T-helper 1 cell (primary cell): ENCODE data around the gene CDX2.
A peak's percentile ranks its signal among the peaks of the same experiment; 100 is the strongest.
"Not testable (repeated sequence)": the region's sequence is repeated elsewhere in the genome, so short reads cannot be mapped to it uniquely, and the experiment has no call there.

Experiments
- DNase-seq, 5 donors: peaks; one replicate each; pipeline ENCODE4 v3.0.0-alpha.2; 2012 to 2020
- total RNA-seq, 4 donors: gene quantifications; one replicate each; lab custom pipeline; 2026; lab: John Stamatoyannopoulos, UW

CDX2 gene, protein sequence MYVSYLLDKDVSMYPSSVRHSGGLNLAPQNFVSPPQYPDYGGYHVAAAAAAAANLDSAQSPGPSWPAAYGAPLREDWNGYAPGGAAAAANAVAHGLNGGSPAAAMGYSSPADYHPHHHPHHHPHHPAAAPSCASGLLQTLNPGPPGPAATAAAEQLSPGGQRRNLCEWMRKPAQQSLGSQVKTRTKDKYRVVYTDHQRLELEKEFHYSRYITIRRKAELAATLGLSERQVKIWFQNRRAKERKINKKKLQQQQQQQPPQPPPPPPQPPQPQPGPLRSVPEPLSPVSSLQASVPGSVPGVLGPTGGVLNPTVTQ
- 0 reads per million in 4 donors for total RNA-seq

DNA sequence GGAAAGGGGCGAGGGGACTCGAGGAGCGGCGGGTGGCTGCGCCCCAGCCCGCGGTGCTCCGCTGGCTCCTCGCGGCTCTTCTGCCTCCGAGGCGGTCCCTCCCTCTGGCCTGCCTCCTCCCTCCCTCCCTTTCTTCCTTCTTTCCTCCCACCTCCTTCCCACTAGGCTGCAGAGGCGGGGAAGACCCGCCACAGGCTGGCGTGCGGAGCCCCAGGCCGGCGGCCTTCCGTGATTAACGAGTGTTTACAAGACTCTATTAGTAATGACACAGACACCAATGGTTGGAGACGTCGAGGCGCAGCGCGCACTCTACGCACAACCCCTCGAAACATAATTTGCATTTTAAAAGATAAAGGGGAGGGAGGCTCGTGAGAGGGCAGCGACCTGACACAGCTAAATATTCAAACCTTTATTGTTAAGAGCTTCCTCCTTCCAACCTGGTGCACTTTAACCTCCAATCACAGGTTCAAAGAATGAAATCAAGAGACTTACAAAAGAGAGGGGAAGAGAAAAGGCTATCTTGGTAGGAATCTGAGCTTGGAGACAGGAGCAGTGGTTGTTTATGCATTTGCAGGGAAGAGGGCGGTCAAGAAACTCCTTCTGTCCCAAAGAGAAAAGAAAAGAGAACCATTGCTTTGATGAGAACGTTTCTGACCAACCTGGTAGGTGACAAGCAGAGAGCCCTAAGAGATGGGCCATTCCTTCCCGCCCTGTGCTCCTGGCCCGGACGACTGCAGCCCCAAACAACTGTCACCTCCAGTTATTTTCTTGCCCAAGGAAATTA is at the start of gene CDX2:
TSS of gene CDX2 (minus strand) at position 234 of the 784 bp plus-strand sequence. CDS start 309 bp downstream, outside the sequence.
- DNase-seq: no peak

- no peak for DNase-seq
Measured at GRCh38 chr13:28014301-28014700, 45.2 kb upstream of the CDX2 start.

GRCh38 chr13:28013482-28013881 is 44.4 kb upstream of the CDX2 start:
- no peak for DNase-seq

DNA sequence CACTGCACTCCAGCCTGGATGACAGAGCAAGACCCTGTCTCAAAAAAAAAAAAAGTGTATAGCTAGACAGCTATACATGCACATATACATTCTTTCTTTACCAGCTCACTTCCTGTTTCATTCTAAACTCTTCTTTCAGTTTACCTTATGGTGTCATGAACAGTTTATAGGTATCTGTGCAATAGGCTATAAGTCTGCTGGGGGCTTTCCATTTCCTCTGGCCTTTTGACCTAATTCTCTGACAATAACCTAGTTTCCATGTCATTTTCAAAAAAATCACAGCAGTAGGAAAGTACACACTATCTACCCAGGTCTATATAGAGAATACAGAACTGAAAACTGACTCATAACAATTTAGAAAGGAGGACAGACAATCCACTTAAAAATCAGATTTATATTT is 43.8 kb upstream of the CDX2 start:
- DNase-seq: no peak

GRCh38 chr13:28012383-28012782 is 43.3 kb upstream of the CDX2 start:
- DNase-seq: no peak

- no peak for DNase-seq
Measured at GRCh38 chr13:28010046-28010445, 40.9 kb upstream of the CDX2 start.

DNA sequence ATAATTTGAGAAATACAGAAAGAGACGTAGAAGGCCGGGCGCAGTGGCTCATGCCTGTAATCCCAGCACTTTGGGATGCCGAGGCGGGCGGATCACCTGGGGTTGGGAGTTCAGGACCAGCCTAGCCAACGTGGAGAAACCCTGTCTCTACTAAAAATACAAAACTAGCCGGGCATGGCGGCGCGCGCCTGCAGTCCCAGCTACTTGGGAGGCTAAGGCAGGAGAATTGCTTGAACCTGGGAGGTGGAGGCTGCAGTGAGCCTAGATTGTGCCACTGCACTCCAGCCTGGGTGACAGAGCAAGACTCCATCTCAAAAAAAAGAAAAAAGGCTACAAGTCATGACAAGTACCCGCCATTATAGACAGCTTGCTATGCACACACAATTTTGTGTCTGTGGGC is 35.9 kb upstream of the CDX2 start:
- not testable (repeated sequence) for DNase-seq

GRCh38 chr13:28002886-28003698 is 34.0 kb upstream of the CDX2 start:
- no peak for DNase-seq

- no peak for DNase-seq
Measured at GRCh38 chr13:28001837-28002473, 32.8 kb upstream of the CDX2 start.

DNA sequence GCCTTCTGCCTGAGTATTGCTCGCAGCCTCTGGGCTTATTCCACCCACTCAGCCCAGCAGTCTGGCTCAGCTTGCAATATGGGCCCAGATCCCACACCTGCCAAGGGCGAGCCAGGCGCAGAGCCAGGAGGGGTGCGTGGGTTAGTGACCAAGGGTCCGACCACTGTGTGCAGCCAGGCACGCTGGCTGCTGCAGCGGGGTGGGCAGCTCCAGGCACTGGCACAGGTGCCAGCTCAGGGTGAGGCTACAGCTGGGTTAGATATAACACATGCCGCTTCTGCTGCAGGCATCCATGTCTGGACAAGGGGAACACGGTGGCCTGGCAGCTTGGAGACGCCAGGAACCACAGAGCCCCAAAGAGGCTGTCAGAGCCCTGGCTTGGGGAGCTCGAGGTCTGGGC is 31.9 kb upstream of the CDX2 start:
- DNase-seq: no peak

DNA sequence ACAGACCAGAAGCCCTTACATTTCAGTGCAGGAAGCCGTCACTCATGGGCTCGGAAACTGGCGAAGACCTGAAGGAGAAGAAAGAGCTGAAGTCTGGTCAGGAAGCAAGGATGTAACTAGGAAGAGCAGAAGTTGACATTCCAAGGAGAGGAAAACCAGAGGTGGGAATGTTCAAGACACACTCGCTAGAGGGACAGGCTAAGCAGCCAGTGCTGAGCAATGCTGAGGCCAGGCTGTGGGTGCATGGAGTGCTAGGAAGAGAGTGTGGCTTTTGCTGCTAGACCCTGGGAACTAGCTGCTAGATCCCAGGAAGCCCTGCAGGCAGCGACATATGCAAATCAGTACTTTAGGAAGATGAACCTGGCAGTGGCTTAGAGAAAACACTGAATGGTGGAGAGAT is 31.5 kb upstream of the CDX2 start:
- no peak for DNase-seq

DNA sequence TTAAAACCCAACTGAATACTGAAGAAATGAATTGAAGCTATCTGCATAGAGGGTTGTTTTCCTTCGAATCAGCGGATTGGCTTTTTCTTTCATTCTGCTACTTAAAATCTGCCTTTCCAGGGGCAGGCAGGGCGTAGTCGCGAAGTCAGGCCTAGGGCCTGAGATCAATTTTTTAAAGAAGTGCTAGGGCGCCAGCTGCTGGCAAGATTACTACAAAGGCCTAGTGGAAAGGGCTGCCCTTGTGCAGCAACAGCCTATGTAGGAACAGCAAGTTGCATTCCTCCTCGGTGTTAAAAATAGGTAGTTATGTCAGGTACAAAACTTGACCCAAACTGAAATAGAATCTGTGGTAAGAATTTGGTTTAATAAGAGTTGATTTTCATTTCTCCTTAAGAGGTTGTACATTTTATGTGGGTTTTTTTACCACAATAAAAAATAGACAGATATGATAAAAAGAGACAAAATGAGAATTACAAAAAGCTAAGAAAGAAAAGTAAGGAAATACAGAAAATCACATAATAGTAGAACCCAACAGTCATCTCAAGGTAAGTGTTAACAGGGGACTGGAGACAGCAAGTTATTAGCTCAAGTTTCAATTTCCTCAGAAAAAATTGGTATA is 28.9 kb upstream of the CDX2 start:
- DNase-seq: peak in 1 of 5 donors; percentile 24

DNA sequence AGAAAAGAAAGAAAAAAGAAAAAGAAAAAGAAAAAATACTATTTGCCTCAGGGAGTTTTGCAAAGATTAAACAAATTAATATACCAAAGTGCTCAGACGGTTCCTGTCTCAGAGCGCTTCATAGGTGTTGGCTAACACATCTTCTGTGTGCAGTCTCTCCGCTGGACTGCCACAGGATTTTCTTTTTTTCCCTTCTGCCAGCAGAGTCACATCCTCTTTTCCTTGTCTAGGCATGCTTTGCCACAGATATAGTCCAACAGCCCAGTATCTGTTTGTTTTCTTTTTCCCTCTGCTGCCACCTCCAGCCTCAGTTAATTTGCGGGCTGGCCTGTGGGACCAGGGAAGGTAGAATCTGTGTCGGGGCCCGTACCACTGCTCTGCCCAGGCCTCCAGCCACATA is 22.8 kb upstream of the CDX2 start:
- no peak for DNase-seq

DNA sequence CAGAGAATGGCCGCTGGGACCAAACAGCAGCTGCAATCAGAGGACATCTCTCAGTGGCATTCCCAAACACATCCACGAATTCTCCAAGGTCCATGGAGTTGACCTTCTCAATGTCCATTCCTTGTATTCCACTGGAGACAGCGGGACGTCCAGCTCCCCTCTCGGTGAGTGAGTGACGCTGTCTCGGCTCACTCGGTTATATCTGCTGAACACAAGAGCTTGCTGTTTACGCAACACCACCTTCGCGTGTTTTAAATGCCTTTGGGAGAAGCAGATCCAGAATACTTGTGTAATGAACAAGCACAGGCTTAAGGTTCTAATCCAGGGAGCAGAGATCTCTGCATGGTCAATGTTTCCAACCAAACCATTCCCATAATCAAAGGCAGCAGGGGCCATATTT is 19.4 kb upstream of the CDX2 start, which contains the start of gene URAD:
TSS of gene URAD (minus strand) at position 174 of the 400 bp plus-strand sequence. CDS start at position 118, 56 bp downstream.
- no peak for DNase-seq

- no peak for DNase-seq
Measured at GRCh38 chr13:27985600-27985999, 16.5 kb upstream of the CDX2 start.

DNA sequence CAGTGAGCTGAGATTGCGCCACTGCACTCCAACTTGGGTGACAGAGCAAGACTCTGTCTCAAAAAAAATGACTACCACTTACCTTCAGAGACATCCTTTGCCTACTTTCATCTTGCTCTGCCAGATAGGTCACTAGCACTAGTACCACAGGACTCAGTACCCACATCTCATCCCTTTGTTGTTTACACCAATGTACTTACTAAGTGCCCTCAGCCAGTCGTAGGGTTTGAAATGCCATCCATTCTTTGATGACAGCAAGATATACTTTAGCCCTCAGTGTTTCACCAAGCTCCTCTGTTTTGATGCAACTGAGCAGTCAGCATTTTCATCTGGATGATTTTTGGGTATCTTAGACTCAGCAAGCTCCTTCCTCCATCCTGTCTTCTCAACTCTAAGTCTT is 13.2 kb upstream of the CDX2 start:
- DNase-seq: no peak

- DNase-seq: no peak
Measured at GRCh38 chr13:27981006-27981708, 12.0 kb upstream of the CDX2 start.

GRCh38 chr13:27980280-27980998 is 11.3 kb upstream of the CDX2 start:
- DNase-seq: no peak

- no peak for DNase-seq
Measured at GRCh38 chr13:27979765-27980279, 10.7 kb upstream of the CDX2 start.

DNA sequence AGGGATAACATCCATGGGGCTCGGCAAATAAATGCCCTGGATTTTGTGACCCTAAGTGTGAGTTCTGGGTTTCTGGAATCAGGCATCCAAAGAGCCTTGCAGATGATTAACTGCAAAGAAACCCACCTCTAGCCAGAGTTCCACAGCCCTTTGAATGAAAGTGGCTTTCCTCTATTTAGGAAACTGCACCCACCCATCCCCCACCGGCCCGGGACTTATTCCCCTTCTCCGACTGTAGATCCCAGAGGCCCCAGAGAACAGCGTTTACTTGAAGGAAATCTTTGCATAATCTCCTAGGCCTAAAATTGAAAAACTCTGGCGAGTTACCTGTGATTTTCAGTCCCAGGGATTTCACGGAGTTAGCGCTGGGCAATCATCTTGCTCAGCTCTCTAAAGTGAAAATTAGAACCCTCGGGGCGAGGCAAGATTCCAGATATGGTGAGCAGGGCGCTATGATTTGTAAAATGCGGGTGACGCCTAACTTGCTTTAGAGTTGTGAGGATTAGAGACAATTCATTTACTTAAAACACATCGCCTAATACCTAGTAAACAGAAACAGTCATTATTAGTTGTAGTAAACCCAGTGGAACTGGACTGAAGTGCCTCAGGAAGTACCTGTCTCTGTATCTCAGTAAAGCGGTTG is 10.0 kb upstream of the CDX2 start:
- DNase-seq: no peak
